SK-N-SH treated with all-trans-retinoic acid at 6 μM for 48 hours (cell line): ENCODE data around the gene LAMA3.
A peak's percentile ranks its signal among the peaks of the same experiment; 100 is the strongest.

Experiments used
- ATAC-seq: fragments of 200-7000 bp; cut with Tn5 transposase; 3 replicates; pipeline ENCODE4 v1.9.1; 2020; ENCODE audit warnings: mild to moderate bottlenecking, moderate library complexity
- ARNTL ChIP-seq: fragments of 450-650 bp; formaldehyde crosslinking; IDR thresholded peaks from 2 replicates; pipeline ENCODE4 v1.5.0; 2020; ENCODE audit warnings: low read depth, mild to moderate bottlenecking, moderate library complexity, borderline replicate concordance
- BACH2 ChIP-seq: fragments of 250-450 bp; sonication (Bioruptor Pico); IDR thresholded peaks from 2 replicates; pipeline ENCODE4 v1.9.0; 2021; ENCODE audit warnings: mild to moderate bottlenecking, borderline replicate concordance
- CSDC2 ChIP-seq: fragments of 250-450 bp; sonication (Bioruptor Pico); IDR thresholded peaks from 2 replicates; pipeline ENCODE4 v1.5.0; 2020; ENCODE audit warnings: mild to moderate bottlenecking, moderate library complexity
- CSRNP3 ChIP-seq: fragments of 250-450 bp; sonication (Bioruptor Pico); IDR thresholded peaks from 2 replicates; pipeline ENCODE4 v1.5.1; 2021; ENCODE audit warnings: mild to moderate bottlenecking, moderate library complexity
- ESRRG ChIP-seq: fragments of 250-450 bp; sonication (Bioruptor Pico); IDR thresholded peaks from 2 replicates; pipeline ENCODE4 v1.6.1; 2021; ENCODE audit warnings: mild to moderate bottlenecking
- GLIS3 ChIP-seq: fragments of 250-450 bp; sonication (Bioruptor Pico); IDR thresholded peaks from 2 replicates; pipeline ENCODE4 v1.5.0; 2020; ENCODE audit warnings: mild to moderate bottlenecking, moderate library complexity
- ISL1 ChIP-seq: fragments of 250-450 bp; sonication (Bioruptor Pico); IDR thresholded peaks from 2 replicates; pipeline ENCODE4 v2.1.2; 2022; ENCODE audit warnings: mild to moderate bottlenecking, moderate library complexity
- OSR1 ChIP-seq: fragments of 250-450 bp; sonication (Bioruptor Pico); IDR thresholded peaks from 2 replicates; pipeline ENCODE4 v1.8.0; 2022; ENCODE audit warnings: moderate library complexity, mild to moderate bottlenecking, inconsistent platforms
- POU6F1 ChIP-seq: fragments of 250-450 bp; sonication (Bioruptor Pico); IDR thresholded peaks from 2 replicates; pipeline ENCODE4 v1.8.0; 2021; ENCODE audit warnings: low read depth, mild to moderate bottlenecking, moderate library complexity, borderline replicate concordance
- PPARA ChIP-seq: fragments of 250-450 bp; sonication (Bioruptor Pico); IDR thresholded peaks from 2 replicates; pipeline ENCODE4 v1.5.0; 2020; ENCODE audit warnings: mild to moderate bottlenecking, borderline replicate concordance
- RARB ChIP-seq: fragments of 250-450 bp; sonication (Bioruptor Pico); IDR thresholded peaks from 2 replicates; pipeline ENCODE4 v1.8.0; 2021; ENCODE audit warnings: mild to moderate bottlenecking, moderate library complexity
- SNAI2 ChIP-seq: fragments of 250-450 bp; sonication (Bioruptor Pico); IDR thresholded peaks from 2 replicates; pipeline ENCODE4 v1.5.0; 2020; ENCODE audit warnings: mild to moderate bottlenecking, moderate library complexity
- TCF4 ChIP-seq: fragments of 250-450 bp; sonication (Bioruptor Pico); IDR thresholded peaks from 2 replicates; pipeline ENCODE4 v1.8.0; 2021; ENCODE audit warnings: mild to moderate bottlenecking, moderate library complexity, borderline replicate concordance
- TOX ChIP-seq: fragments of 250-450 bp; sonication (Bioruptor Pico); IDR thresholded peaks from 2 replicates; pipeline ENCODE4 v1.8.0; 2021; ENCODE audit warnings: mild to moderate bottlenecking, moderate library complexity, borderline replicate concordance
- TSHZ2 ChIP-seq: fragments of 250-450 bp; sonication (Bioruptor Pico); IDR thresholded peaks from 2 replicates; pipeline ENCODE4 v1.5.0; 2020; ENCODE audit warnings: mild to moderate bottlenecking, moderate library complexity
- ZC3H10 ChIP-seq: fragments of 250-450 bp; sonication (Bioruptor Pico); IDR thresholded peaks from 2 replicates; pipeline ENCODE4 v1.5.1; 2021; ENCODE audit warnings: mild to moderate bottlenecking, moderate library complexity
- ZFP3 ChIP-seq: fragments of 250-450 bp; sonication (Bioruptor Pico); IDR thresholded peaks from 2 replicates; pipeline ENCODE4 v1.5.0; 2020; ENCODE audit warnings: mild to moderate bottlenecking, moderate library complexity
- ZFP30 ChIP-seq: fragments of 450-650 bp; formaldehyde crosslinking; IDR thresholded peaks from 2 replicates; pipeline ENCODE4 v1.5.0; 2022; ENCODE audit warnings: mild to moderate bottlenecking, moderate library complexity
- ZNF70 ChIP-seq: fragments of 450-650 bp; formaldehyde crosslinking; IDR thresholded peaks from 2 replicates; pipeline ENCODE4 v1.5.0; 2020; ENCODE audit warnings: mild to moderate bottlenecking, moderate library complexity
- ZNF8 ChIP-seq: fragments of 450-650 bp; formaldehyde crosslinking; IDR thresholded peaks from 2 replicates; pipeline ENCODE4 v1.5.0; 2020; ENCODE audit warnings: mild to moderate bottlenecking, moderate library complexity

The LAMA3 gene

GRCh38 chr18:23981369-23981980 is 292.2 kb downstream of the LAMA3 start:
- ATAC-seq: peak; percentile 46
- TF ChIP-seq POU6F1 (CRISPR knock-in tag): no peak
- no peak for TF ChIP-seq TOX
- TF ChIP-seq ZNF70: no peak
- TF ChIP-seq ZC3H10: no peak
- TF ChIP-seq CSRNP3 (CRISPR knock-in tag): no peak
- no peak for TF ChIP-seq ESRRG (CRISPR knock-in tag)
- TF ChIP-seq SNAI2 (CRISPR knock-in tag): no peak
- TF ChIP-seq ARNTL (CRISPR knock-in tag): no peak
- TF ChIP-seq CSDC2 (CRISPR knock-in tag): no peak
- TF ChIP-seq GLIS3 (CRISPR knock-in tag): no peak
- TF ChIP-seq ZFP3: no peak

DNA sequence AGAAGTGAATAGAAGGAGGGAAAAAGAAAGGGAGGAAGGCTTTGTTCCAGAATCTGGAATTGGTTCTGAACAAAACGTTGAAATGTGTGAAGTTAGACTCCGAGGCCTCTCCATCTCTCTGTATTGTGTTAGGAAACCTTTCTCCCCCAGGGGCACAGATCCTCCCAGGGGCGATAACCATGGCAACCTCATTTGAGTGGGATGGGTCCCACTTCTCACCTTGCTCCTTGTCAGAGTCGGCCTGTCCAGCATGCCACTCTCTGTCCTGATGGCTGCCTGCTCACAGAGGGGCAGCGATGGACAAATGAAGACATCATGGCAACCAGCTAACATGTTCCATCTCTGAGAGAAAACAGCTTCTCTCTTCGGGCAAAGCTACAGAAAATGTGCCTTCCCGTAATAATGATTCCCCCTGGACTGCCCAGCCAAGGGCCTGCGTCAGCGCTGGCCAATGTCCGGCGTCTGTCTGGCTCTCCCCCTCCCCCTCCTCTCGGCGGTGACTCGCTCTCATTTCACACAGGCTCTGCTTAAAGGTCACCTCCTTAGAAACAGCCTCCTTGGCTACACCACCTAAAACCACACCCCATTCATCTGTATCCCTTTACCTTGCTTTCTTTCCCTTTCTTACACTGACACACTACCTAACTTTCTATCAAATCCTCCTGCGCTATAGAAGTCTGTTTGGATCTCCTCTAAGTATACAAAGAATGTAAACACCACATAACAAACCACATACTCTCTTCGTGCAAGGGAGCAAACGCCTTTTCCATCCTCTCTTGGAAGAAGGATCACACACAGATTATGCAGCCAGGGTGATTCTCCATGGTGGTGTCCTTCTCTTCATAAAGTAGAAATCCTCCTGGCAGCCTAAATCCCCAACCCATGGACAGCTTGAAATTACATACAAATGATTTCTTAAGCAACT is 293.2 kb downstream of the LAMA3 start:
- ATAC-seq: peak; percentile 89

DNA sequence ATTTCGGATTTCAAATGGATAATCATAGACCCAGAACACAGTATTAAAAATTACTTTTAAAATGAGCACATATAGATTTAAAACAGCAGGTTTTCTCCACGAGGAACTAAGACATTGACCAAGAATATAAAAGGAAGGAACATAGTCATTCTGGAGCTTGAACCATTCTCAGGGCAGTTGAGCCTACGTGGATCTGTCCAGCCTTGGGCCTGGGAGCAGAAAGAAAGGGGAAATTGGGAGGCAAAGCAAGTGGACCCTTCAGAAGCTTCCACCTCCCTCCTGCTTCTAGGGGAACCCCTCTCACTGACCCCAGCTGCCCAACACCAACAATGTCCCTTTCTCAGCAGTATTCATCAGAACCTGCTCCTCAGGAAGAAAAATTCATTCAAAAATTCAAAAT is 293.9 kb downstream of the LAMA3 start:
- ATAC-seq: no peak
- no peak for TF ChIP-seq POU6F1 (CRISPR knock-in tag)
- no peak for TF ChIP-seq BACH2 (CRISPR knock-in tag)
- TF ChIP-seq TSHZ2 (CRISPR knock-in tag): no peak
- no peak for TF ChIP-seq ISL1 (CRISPR knock-in tag)
- TF ChIP-seq ZC3H10: no peak
- TF ChIP-seq TOX: no peak
- TF ChIP-seq, all 23 proteins: peak for 0

More for the DNA sequence above, 293.2 kb downstream of the LAMA3 start:
- no peak for TF ChIP-seq ARNTL (CRISPR knock-in tag)
- no peak for TF ChIP-seq TOX
- TF ChIP-seq ZFP30 (CRISPR knock-in tag): no peak
- TF ChIP-seq ZNF70: peak; percentile 93
- 0 out of 2 replicates have a peak, but pooled peaks have one; percentile 23 for TF ChIP-seq ISL1 (CRISPR knock-in tag)
- no peak for TF ChIP-seq GLIS3 (CRISPR knock-in tag)
- no peak for TF ChIP-seq POU6F1 (CRISPR knock-in tag)
- no peak for TF ChIP-seq OSR1 (CRISPR knock-in tag)
- TF ChIP-seq RARB: no peak
- TF ChIP-seq ZNF8: no peak
- TF ChIP-seq BACH2 (CRISPR knock-in tag): no peak
- no peak for TF ChIP-seq PPARA (CRISPR knock-in tag)
- no peak for TF ChIP-seq CSDC2 (CRISPR knock-in tag)
- TF ChIP-seq ZC3H10: no peak
- TF ChIP-seq TCF4 (CRISPR knock-in tag): no peak
- no peak for TF ChIP-seq SNAI2 (CRISPR knock-in tag)
